ENCODE measurements around the gene BRI3. TPM values are rescaled to one million over a fixed set of nuclear protein-coding genes. Genes with fewer than 3 reads are reported as not detected.
A peak's percentile ranks its signal among the peaks of the same experiment; 100 is the strongest.

Gene BRI3
- total and polyA plus RNA-seq, 2 of the 13 experiments (the other 11 are each of a cell fraction or from before 2014, with no cell fraction given) = 54.0 to 103 TPM

DNA sequence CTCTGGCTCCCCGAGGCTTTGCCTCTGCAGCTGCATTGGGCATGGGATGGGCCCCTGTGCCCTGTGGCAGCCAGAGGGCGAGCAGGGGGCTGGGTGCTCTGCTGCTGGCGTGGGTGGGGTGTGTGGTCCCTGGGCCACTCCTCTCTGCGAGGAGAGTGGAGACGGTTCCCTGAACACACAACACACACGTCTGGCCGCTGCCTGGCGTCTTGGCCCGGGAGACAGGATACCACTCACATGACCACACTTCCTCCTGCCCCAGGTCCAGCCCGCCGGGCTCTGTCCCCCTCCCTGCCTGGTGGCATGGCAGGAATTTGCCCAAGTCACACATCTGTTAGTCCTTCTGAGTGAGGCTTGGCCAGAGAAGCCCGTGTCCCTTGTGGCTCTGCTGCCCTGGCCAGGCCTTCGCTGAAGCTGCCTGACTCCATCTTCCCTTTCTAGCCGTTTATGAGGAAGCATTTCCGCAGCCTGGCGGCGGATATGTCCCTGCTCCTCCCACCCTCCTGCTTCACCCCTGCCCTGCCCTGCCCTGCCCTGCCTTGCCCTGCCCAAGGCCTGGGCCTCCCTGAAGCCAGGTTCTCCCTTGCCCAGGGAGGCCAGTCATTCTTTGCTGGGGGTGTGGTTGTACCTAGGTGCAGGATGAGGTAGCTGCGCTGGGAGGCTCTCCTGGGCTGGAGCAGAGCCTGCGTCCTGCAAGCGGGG, 3.0 kb downstream of the BRI3 start (continued):
- TF ChIP-seq ZSCAN25 (CRISPR knock-in tag; IDR thresholded peaks at IDR 0.05) (peak; percentile 97), TEAD3 (CRISPR knock-in tag; optimal IDR thresholded peaks at IDR 0.05; ENCODE audit: borderline replicate concordance) (peak; percentile 66), PHF20 (CRISPR knock-in tag; IDR thresholded peaks at IDR 0.05) (0 out of 2 replicates have a peak, but pooled peaks have one; percentile 27), NFE2L2 (IDR thresholded peaks at IDR 0.05; ENCODE audit: low read length) (no peak)
- TF ChIP-seq, protein P1, sequence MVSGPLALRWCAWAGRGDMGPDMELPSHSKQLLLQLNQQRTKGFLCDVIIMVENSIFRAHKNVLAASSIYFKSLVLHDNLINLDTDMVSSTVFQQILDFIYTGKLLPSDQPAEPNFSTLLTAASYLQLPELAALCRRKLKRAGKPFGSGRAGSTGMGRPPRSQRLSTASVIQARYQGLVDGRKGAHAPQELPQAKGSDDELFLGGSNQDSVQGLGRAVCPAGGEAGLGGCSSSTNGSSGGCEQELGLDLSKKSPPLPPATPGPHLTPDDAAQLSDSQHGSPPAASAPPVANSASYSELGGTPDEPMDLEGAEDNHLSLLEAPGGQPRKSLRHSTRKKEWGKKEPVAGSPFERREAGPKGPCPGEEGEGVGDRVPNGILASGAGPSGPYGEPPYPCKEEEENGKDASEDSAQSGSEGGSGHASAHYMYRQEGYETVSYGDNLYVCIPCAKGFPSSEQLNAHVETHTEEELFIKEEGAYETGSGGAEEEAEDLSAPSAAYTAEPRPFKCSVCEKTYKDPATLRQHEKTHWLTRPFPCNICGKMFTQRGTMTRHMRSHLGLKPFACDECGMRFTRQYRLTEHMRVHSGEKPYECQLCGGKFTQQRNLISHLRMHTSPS (CRISPR knock-in tag; IDR thresholded peaks at IDR 0.05; ENCODE audit: low read depth) = peak; percentile 65; the same call in 1 of the 2 replicates

DNA sequence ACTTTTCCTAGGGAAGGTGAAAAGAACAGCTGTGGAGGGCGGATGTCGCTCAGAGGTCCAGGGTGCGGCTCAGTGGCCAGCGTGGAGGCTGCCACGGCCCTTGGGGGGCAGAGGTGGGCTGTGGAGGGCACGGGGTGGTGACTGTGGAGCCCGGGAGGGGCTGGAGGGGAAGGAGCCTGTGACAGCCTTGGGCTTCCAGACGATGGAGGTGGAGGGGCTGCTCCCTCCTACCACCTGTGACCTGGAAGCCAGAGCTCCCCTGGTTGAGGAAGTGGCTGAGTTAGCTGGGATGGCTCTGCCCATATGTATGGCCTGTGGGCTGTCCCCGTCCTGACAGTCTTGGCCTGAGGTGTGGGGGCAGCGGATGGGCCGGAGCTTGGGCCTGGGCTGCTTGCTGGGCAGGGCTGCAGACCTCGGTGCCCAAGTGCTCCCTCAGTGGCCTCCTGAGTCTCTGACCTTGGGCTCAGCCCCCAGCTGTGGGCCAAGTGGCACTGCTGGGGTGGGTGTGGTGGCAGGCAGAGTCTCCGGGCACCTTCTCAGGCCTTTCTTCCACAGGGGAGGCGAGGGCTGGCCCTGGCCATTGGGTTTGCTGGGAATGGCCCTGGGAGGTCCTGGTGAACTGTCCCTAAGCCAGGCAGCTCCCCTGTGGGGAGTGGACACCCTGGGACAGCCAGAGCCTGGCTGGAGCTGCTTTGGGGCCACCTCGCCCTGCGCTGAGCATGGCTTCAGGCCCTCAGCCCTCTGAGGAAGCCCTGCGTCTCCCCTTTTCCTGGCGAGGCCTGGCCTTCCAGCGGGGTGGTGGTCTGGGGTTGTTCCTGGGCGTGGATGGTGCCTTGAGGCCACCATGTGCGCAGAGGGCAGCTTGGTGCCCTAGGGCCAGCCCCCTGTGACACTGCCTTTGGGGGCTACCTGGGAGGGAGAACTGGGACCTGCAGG, 3.9 kb downstream of the BRI3 start:
- 93% methylated on average over 12 of the region's 21 CpGs for WGBS (ENCODE audit: low lambda C conversion rate)
- BruUV-seq (replicated peaks) = no TSS peak
- ChIA-PET POLR2A (interaction anchor here (0.9 kb wide), 1 partner anchor 72 kb away, joined by 3 read pairs; no protein-coding TSS in a partner anchor), CTCF (ENCODE audit: low intra/inter-chr PET ratio, low total read pairs) (no interaction called here)
- H4K20me1 ChIP-seq (ENCODE audit: insufficient read depth, low read length) = peaks cover 37% of the 10 kb centered on the region; the same call in 1 of the 2 replicates
- H3K9ac ChIP-seq (ENCODE audit: insufficient read depth, low read depth, low read length) = no peak overlapping the region
- H3K79me2 ChIP-seq (ENCODE audit: insufficient read depth, low read length) = peaks cover 49% of the 10 kb centered on the region
- intact Hi-C loops (cut with micrococcal nuclease; ENCODE audit: unreplicated experiment) (no loop called here), in situ Hi-C loops (cut with HindIII; ENCODE audit: extremely low pct_ligation_motif_present, low pct_unique_long_range_greater_than_20kb) (no loop called here)
- H3K4me1 ChIP-seq (ENCODE audit: insufficient read depth, low read length) = peaks cover 78% of the 10 kb centered on the region
- DNase-seq (ENCODE audit: low spot score) = no peak
- H3K4me3 ChIP-seq (replicated peaks in 1 of 3; ENCODE audit: insufficient read depth in 1 of 3, low read depth in 2 of 3, low read length in 3 of 3) = peak overlapping the region in 1 of 3 experiments; percentile 85; a peak in 1 of 6 replicates
- peak overlapping the region; percentile 92; the same call in 1 of the 2 replicates for H3K4me2 ChIP-seq (ENCODE audit: low read depth, low read length)
- no peak for ATAC-seq
- no peak overlapping the region for H2AFZ ChIP-seq (ENCODE audit: low read length)
- H3K9me3 ChIP-seq (ENCODE audit: low read length) = no peaks in the 10 kb centered on the region
- peaks cover 5 to 7% of the 10 kb centered on the region in 2 experiments; a peak in 3 of 5 replicates for H3K36me3 ChIP-seq (replicated peaks in 1 of 2; ENCODE audit: control insufficient read depth in 1 of 2, insufficient read depth in 2 of 2, low read length in 2 of 2)
- FAIRE-seq = no peak
- no peaks in the 10 kb centered on the region; a peak in 1 of 5 replicates for H3K27me3 ChIP-seq (ENCODE audit: control insufficient read depth in 1 of 2, insufficient read depth in 2 of 2, low read length in 2 of 2)
- peak overlapping the region; percentile 9 for H3K27ac ChIP-seq (ENCODE audit: extremely low read length, insufficient read depth, low read length)
- TF ChIP-seq AGO2 (optimal IDR thresholded peaks at IDR 0.05; ENCODE audit: low read depth, low read length) = peak; percentile 42
- TF ChIP-seq, protein P2, sequence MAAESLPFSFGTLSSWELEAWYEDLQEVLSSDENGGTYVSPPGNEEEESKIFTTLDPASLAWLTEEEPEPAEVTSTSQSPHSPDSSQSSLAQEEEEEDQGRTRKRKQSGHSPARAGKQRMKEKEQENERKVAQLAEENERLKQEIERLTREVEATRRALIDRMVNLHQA (CRISPR knock-in tag; IDR thresholded peaks at IDR 0.05) = no peak
- TF ChIP-seq ATF7 (IDR thresholded peaks at IDR 0.05) = no peak
- no peak for TF ChIP-seq ATF7 (CRISPR knock-in tag; IDR thresholded peaks at IDR 0.05)
- no peak for TF ChIP-seq REL (CRISPR knock-in tag; conservative IDR thresholded peaks at IDR 0.05)
- TF ChIP-seq, protein P3, sequence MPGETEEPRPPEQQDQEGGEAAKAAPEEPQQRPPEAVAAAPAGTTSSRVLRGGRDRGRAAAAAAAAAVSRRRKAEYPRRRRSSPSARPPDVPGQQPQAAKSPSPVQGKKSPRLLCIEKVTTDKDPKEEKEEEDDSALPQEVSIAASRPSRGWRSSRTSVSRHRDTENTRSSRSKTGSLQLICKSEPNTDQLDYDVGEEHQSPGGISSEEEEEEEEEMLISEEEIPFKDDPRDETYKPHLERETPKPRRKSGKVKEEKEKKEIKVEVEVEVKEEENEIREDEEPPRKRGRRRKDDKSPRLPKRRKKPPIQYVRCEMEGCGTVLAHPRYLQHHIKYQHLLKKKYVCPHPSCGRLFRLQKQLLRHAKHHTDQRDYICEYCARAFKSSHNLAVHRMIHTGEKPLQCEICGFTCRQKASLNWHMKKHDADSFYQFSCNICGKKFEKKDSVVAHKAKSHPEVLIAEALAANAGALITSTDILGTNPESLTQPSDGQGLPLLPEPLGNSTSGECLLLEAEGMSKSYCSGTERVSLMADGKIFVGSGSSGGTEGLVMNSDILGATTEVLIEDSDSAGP (CRISPR knock-in tag; IDR thresholded peaks at IDR 0.05; ENCODE audit: borderline replicate concordance) = 0 out of 2 replicates have a peak, but pooled peaks have one; percentile 32
- TF ChIP-seq, protein P4, sequence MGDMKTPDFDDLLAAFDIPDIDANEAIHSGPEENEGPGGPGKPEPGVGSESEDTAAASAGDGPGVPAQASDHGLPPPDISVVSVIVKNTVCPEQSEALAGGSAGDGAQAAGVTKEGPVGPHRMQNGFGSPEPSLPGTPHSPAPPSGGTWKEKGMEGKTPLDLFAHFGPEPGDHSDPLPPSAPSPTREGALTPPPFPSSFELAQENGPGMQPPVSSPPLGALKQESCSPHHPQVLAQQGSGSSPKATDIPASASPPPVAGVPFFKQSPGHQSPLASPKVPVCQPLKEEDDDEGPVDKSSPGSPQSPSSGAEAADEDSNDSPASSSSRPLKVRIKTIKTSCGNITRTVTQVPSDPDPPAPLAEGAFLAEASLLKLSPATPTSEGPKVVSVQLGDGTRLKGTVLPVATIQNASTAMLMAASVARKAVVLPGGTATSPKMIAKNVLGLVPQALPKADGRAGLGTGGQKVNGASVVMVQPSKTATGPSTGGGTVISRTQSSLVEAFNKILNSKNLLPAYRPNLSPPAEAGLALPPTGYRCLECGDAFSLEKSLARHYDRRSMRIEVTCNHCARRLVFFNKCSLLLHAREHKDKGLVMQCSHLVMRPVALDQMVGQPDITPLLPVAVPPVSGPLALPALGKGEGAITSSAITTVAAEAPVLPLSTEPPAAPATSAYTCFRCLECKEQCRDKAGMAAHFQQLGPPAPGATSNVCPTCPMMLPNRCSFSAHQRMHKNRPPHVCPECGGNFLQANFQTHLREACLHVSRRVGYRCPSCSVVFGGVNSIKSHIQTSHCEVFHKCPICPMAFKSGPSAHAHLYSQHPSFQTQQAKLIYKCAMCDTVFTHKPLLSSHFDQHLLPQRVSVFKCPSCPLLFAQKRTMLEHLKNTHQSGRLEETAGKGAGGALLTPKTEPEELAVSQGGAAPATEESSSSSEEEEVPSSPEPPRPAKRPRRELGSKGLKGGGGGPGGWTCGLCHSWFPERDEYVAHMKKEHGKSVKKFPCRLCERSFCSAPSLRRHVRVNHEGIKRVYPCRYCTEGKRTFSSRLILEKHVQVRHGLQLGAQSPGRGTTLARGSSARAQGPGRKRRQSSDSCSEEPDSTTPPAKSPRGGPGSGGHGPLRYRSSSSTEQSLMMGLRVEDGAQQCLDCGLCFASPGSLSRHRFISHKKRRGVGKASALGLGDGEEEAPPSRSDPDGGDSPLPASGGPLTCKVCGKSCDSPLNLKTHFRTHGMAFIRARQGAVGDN (CRISPR knock-in tag; IDR thresholded peaks at IDR 0.05) = no peak
